ENCODE data around the gene YBEY.

Gene YBEY

GRCh38 chr21:46345861-46346260 is 59.7 kb downstream of the YBEY start:
- no peak overlapping the region for H2AFZ ChIP-seq (ENCODE audit: low read length)
- H3K4me1 ChIP-seq (ENCODE audit: insufficient read depth, low read length, poor library complexity, severe bottlenecking), result no peaks in the 10 kb centered on the region
- no peaks in the 10 kb centered on the region for H3F3A ChIP-seq (ENCODE audit: low read depth)
- no peak overlapping the region for H3K4me2 ChIP-seq (ENCODE audit: low read depth, low read length, poor library complexity, severe bottlenecking)
- H3K79me2 ChIP-seq (ENCODE audit: insufficient read depth, low read length), result peaks cover 45% of the 10 kb centered on the region
- no peak overlapping the region for H3K9ac ChIP-seq (ENCODE audit: low read depth, low read length, poor library complexity, severe bottlenecking)
- no peaks in the 10 kb centered on the region for H3K9me2 ChIP-seq (replicated peaks; ENCODE audit: low read depth, low read length)
- TF ChIP-seq CTCF (conservative IDR thresholded peaks at IDR 0.05; ENCODE audit: low read length) (no peak), EZH2phosphoT487 (IDR thresholded peaks at IDR 0.05; ENCODE audit: borderline replicate concordance) (no peak)
- H4K20me1 ChIP-seq (ENCODE audit: insufficient read depth, low read length, poor library complexity, severe bottlenecking), result peaks cover 4% of the 10 kb centered on the region
- no peaks in the 10 kb centered on the region for H3K9me3 ChIP-seq (ENCODE audit: insufficient read depth, low read depth, low read length)
- no peaks in the 10 kb centered on the region for H3K27me3 ChIP-seq (ENCODE audit: insufficient read depth, low read length, poor library complexity, severe bottlenecking)
- H3K4me3 ChIP-seq (ENCODE audit: low read length, poor library complexity, severe bottlenecking), result no peak overlapping the region
- peaks cover 60% of the 10 kb centered on the region; the same call in 1 of the 2 replicates for H3K36me3 ChIP-seq (ENCODE audit: insufficient read depth, low read length)

- no peak overlapping the region for H2AFZ ChIP-seq (ENCODE audit: low read length)
- no peak overlapping the region for H3K4me3 ChIP-seq (ENCODE audit: low read length, poor library complexity, severe bottlenecking)
- H3K4me1 ChIP-seq (ENCODE audit: insufficient read depth, low read length, poor library complexity, severe bottlenecking), result no peaks in the 10 kb centered on the region
- peaks cover 67% of the 10 kb centered on the region; the same call in 1 of the 2 replicates for H3K36me3 ChIP-seq (ENCODE audit: insufficient read depth, low read length)
- no peak overlapping the region for H3K4me2 ChIP-seq (ENCODE audit: low read depth, low read length, poor library complexity, severe bottlenecking)
- peaks cover 39% of the 10 kb centered on the region for H3K79me2 ChIP-seq (ENCODE audit: insufficient read depth, low read length)
- no peak overlapping the region for H3K9ac ChIP-seq (ENCODE audit: low read depth, low read length, poor library complexity, severe bottlenecking)
- peaks cover 3% of the 10 kb centered on the region for H4K20me1 ChIP-seq (ENCODE audit: insufficient read depth, low read length, poor library complexity, severe bottlenecking)
- no peaks in the 10 kb centered on the region for H3F3A ChIP-seq (ENCODE audit: low read depth)
- H3K27me3 ChIP-seq (ENCODE audit: insufficient read depth, low read length, poor library complexity, severe bottlenecking), result no peaks in the 10 kb centered on the region
- H3K9me3 ChIP-seq (ENCODE audit: insufficient read depth, low read depth, low read length), result no peaks in the 10 kb centered on the region
- TF ChIP-seq EZH2phosphoT487 (IDR thresholded peaks at IDR 0.05; ENCODE audit: borderline replicate concordance) (no peak), CTCF (conservative IDR thresholded peaks at IDR 0.05; ENCODE audit: low read length) (no peak)
- H3K9me2 ChIP-seq (replicated peaks; ENCODE audit: low read depth, low read length), result no peaks in the 10 kb centered on the region
Measured at GRCh38 chr21:46346296-46347202, 60.4 kb downstream of the YBEY start.

- H3K9me3 ChIP-seq (ENCODE audit: insufficient read depth, low read depth, low read length), result no peaks in the 10 kb centered on the region
- peaks cover 33% of the 10 kb centered on the region for H3K79me2 ChIP-seq (ENCODE audit: insufficient read depth, low read length)
- H3K4me1 ChIP-seq (ENCODE audit: insufficient read depth, low read length, poor library complexity, severe bottlenecking), result no peaks in the 10 kb centered on the region
- peaks cover 73% of the 10 kb centered on the region; the same call in 1 of the 2 replicates for H3K36me3 ChIP-seq (ENCODE audit: insufficient read depth, low read length)
- TF ChIP-seq EZH2phosphoT487 (IDR thresholded peaks at IDR 0.05; ENCODE audit: borderline replicate concordance), result no peak
- TF ChIP-seq CTCF (conservative IDR thresholded peaks at IDR 0.05; ENCODE audit: low read length), result no peak
- no peak overlapping the region for H3K4me3 ChIP-seq (ENCODE audit: low read length, poor library complexity, severe bottlenecking)
- no peaks in the 10 kb centered on the region for H3K27me3 ChIP-seq (ENCODE audit: insufficient read depth, low read length, poor library complexity, severe bottlenecking)
- no peak overlapping the region for H2AFZ ChIP-seq (ENCODE audit: low read length)
- H4K20me1 ChIP-seq (ENCODE audit: insufficient read depth, low read length, poor library complexity, severe bottlenecking), result no peaks in the 10 kb centered on the region
- H3F3A ChIP-seq (ENCODE audit: low read depth), result no peaks in the 10 kb centered on the region
- no peak overlapping the region for H3K9ac ChIP-seq (ENCODE audit: low read depth, low read length, poor library complexity, severe bottlenecking)
- no peaks in the 10 kb centered on the region for H3K9me2 ChIP-seq (replicated peaks; ENCODE audit: low read depth, low read length)
- no peak overlapping the region for H3K4me2 ChIP-seq (ENCODE audit: low read depth, low read length, poor library complexity, severe bottlenecking)
Measured at GRCh38 chr21:46347203-46347550, 61.0 kb downstream of the YBEY start.
